ENCODE data around the gene FREM2. TPM values are rescaled to one million over a fixed set of nuclear protein-coding genes. Genes with fewer than 3 reads are reported as not detected.

Gene FREM2
- total RNA-seq, 4 donors from 2014 or later: 32.0 to 54.6 (median 46.2) TPM

GRCh38 chr13:38702669-38703068 lies 15.8 kb downstream of the FREM2 start:
- TF ChIP-seq POLR2A (IDR thresholded peaks at IDR 0.05) (no peak), CTCF (IDR thresholded peaks at IDR 0.05) (no peak)
- intact Hi-C loops (cut with DNase I): no loop called here
- H3K27ac ChIP-seq: peak overlapping the region in 2 of 3 donors; percentile 5 to 49

DNA sequence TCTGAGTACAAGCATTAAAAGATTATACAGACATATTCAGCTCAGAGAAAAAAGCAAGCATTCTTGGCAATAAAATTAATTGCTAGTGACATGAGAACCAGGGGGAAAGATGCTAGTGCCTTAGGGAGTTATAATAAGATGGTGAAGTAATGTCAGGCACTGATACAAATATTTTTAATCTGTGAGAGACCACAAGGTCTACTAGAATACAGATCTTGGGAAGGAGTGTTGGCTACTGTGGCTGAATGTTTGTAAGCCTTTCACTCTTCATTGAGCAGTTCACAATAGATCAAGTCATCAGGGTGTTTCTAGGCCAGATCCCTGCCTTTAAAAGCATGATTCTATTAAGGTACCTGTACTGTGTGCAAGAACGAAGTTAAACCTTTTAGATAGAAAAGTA lies 16.4 kb downstream of the FREM2 start:
- 84% methylated on average over 1 of the region's 1 CpG for WGBS, 2 donors
- Histone ChIP-seq H3K27me3 (no peaks in the 10 kb centered on the region), H3K27ac (peak overlapping the region in 2 of 3 donors; percentile 5 to 49), H3K4me1 (peaks cover 44 to 50% of the 10 kb centered on the region in 2 donors), H3K4me3 (replicated peaks in 1 of 3) (no peak overlapping the region), H3K9me3 (no peaks in the 10 kb centered on the region), H3K36me3 (no peaks in the 10 kb centered on the region)
- no peak for TF ChIP-seq CTCF (IDR thresholded peaks at IDR 0.05)
- TF ChIP-seq POLR2A (IDR thresholded peaks at IDR 0.05): no peak
- DNase-seq: no peak
- intact Hi-C loops (cut with DNase I): no loop called here

More at GRCh38 chr13:38702669-38703068, 15.8 kb downstream of the FREM2 start:
- Histone ChIP-seq H3K36me3 (no peaks in the 10 kb centered on the region), H3K9me3 (no peaks in the 10 kb centered on the region), H3K27me3 (no peaks in the 10 kb centered on the region), H3K4me3 (replicated peaks in 1 of 3) (no peak overlapping the region), H3K4me1 (peaks cover 40 to 47% of the 10 kb centered on the region in 2 donors)
- 65 to 70% methylated on average over 2 of the region's 2 CpGs for WGBS, 2 donors
- peak in 1 of 2 donors; percentile 19 for DNase-seq

GRCh38 chr13:38705365-38705764 lies 18.5 kb downstream of the FREM2 start:
- 32 to 36% methylated on average over 5 of the region's 5 CpGs for WGBS, 2 donors
- intact Hi-C loops (cut with DNase I): no loop called here
- peak; percentile 24 to 40 for DNase-seq
- TF ChIP-seq POLR2A (IDR thresholded peaks at IDR 0.05): peak in 1 of 2 donors; percentile 25
- no peak for TF ChIP-seq CTCF (IDR thresholded peaks at IDR 0.05)
- no peaks in the 10 kb centered on the region for H3K9me3 ChIP-seq
- H3K4me3 ChIP-seq (replicated peaks in 1 of 3): no peak overlapping the region
- no peaks in the 10 kb centered on the region for H3K27me3 ChIP-seq
- peaks cover 47 to 52% of the 10 kb centered on the region in 2 donors for H3K4me1 ChIP-seq
- H3K36me3 ChIP-seq: no peaks in the 10 kb centered on the region
- H3K27ac ChIP-seq: peak overlapping the region; percentile 83 to 91 (median 84)

- no peaks in the 10 kb centered on the region for H3K36me3 ChIP-seq
- H3K27me3 ChIP-seq: no peaks in the 10 kb centered on the region
- H3K4me1 ChIP-seq: peaks cover 44 to 55% of the 10 kb centered on the region in 2 donors
- H3K4me3 ChIP-seq (replicated peaks in 1 of 3): no peak overlapping the region
- H3K9me3 ChIP-seq: no peaks in the 10 kb centered on the region
- 21 to 28% methylated on average over 3 of the region's 3 CpGs for WGBS, 2 donors
- TF ChIP-seq POLR2A (IDR thresholded peaks at IDR 0.05): peak in 1 of 2 donors; percentile 26
- TF ChIP-seq CTCF (IDR thresholded peaks at IDR 0.05): peak in 1 of 6 experiments; percentile 20
- DNase-seq: no peak
- intact Hi-C loops (cut with DNase I): no loop called here
- H3K27ac ChIP-seq: peak overlapping the region; percentile 83 to 91 (median 84)
These were observed 20.6 kb downstream of the FREM2 start for GRCh38 chr13:38707460-38707859.

GRCh38 chr13:38713046-38713445 lies 26.2 kb downstream of the FREM2 start:
- no peaks in the 10 kb centered on the region for H3K9me3 ChIP-seq
- no peak overlapping the region for H3K4me3 ChIP-seq (replicated peaks in 1 of 3)
- intact Hi-C loops (cut with DNase I): no loop called here
- H3K36me3 ChIP-seq: no peaks in the 10 kb centered on the region
- DNase-seq: no peak
- WGBS, 2 donors: 58 to 76% methylated on average over 2 of the region's 2 CpGs
- TF ChIP-seq POLR2A (IDR thresholded peaks at IDR 0.05) (no peak), CTCF (IDR thresholded peaks at IDR 0.05) (no peak)
- H3K4me1 ChIP-seq: peaks cover 16 to 23% of the 10 kb centered on the region in 2 donors
- H3K27me3 ChIP-seq: no peaks in the 10 kb centered on the region
- peak overlapping the region in 2 of 3 donors; percentile 4 to 13 for H3K27ac ChIP-seq
